ENCODE results near the gene PEPD. TPM values are rescaled to one million over a fixed set of nuclear protein-coding genes. Genes with fewer than 3 reads are reported as not detected.

PEPD gene
- total and polyA plus RNA-seq, 10 of the 15 experiments (the other 5 are each of a cell fraction or from before 2014, with no cell fraction given), result 1.4 to 52.0 (median 20.2) TPM

DNA sequence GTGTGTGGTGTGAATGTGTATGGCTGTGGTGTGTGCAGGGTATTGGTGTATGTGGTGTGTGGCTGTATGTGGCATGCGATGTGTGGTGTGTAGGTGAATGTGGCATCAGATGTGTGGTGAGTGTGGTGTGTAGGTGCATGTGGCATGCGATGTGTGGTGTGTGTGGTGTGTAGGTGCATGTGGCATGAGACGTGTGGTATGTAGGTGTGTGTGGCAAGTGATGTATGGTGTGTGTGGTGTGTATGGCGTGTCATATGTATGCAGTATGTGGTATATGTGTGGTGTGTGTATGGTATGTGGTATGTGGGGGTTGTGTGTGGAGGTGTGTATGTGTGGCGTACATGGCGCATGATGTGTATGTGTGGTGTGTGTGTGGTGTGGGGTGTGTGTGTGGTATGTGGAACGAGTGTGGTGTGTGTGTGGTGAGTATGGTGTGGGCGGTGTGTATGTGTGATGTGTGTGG is 63.4 kb downstream of the PEPD start (continued):
- TF ChIP-seq HSF1 (IDR thresholded peaks at IDR 0.05; ENCODE audit: low read depth, low read length), result no peak
- TF ChIP-seq MTA3 (IDR thresholded peaks at IDR 0.05; ENCODE audit: borderline replicate concordance, low read length), result no peak
- TF ChIP-seq RAD51 (IDR thresholded peaks at IDR 0.05), result no peak
- TF ChIP-seq SP1 (IDR thresholded peaks at IDR 0.05; ENCODE audit: low read depth, low read length), result no peak

DNA sequence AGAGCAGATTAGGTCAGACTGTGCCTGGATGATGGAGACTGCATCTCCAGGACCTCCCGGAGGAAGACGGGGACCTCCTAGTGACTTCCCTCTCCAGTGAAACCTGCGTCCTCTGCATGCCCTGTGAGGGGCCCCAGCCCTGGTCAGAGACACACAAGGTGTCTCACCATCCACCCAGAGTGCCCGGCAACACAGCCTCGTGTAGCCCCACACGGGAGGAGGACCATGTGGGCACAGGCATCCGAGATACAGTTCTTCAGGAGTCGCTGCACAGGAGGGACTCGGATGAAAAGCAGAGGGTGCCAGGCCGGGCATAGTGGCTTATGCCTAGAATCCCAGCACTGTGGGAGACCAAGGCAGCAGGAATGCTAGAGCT is 64.8 kb downstream of the PEPD start:
- FAIRE-seq, result no peak
- no peak for ATAC-seq
- in situ Hi-C loops (cut with MboI) (no loop called here), intact Hi-C loops (cut with micrococcal nuclease; ENCODE audit: unreplicated experiment) (no loop called here)
- ChIA-PET SMC1A (ENCODE audit: uncharacterized antibody, unreplicated experiment) (no interaction called here), RAD21 (ENCODE audit: unreplicated experiment) (no interaction called here), CTCF (no interaction called here), POLR2A (no interaction called here)
- WGBS (ENCODE audit: insufficient coverage, insufficient replicate concordance, low lambda C conversion rate, missing lambda C conversion rate), result 60% methylated on average over 10 of the region's 10 CpGs
- DNase-seq (ENCODE audit: low read depth, low spot score), result no peak
- Histone ChIP-seq H2AFZ (ENCODE audit: control insufficient read depth, low read depth, low read length) (no peak overlapping the region), H3K9ac (ENCODE audit: control insufficient read depth, insufficient read depth, low read length) (no peak overlapping the region), H3K9me3 (replicated peaks; ENCODE audit: control insufficient read depth, insufficient read depth, low read length) (no peaks in the 10 kb centered on the region), H3K79me2 (ENCODE audit: control insufficient read depth, insufficient read depth, low read length) (no peaks in the 10 kb centered on the region), H3K4me1 (ENCODE audit: control insufficient read depth, insufficient read depth, low read length) (no peaks in the 10 kb centered on the region), H4K20me1 (ENCODE audit: control insufficient read depth, insufficient read depth) (no peaks in the 10 kb centered on the region), H3K4me2 (ENCODE audit: control insufficient read depth, insufficient read depth) (no peak overlapping the region), H3K27me3 (replicated peaks in 1 of 2; ENCODE audit: control insufficient read depth in 2 of 2, insufficient read depth in 2 of 2, low read length in 1 of 2) (no peaks in the 10 kb centered on the region), H3K4me3 (no peak overlapping the region), H3K36me3 (ENCODE audit: control insufficient read depth in 2 of 2, insufficient read depth in 2 of 2, low read length in 1 of 2) (no peaks in the 10 kb centered on the region), H3K27ac (ENCODE audit: control insufficient read depth, insufficient read depth) (no peak overlapping the region)
- BruUV-seq (replicated peaks), result no TSS peak
- TF ChIP-seq MYC (IDR thresholded peaks at IDR 0.05; ENCODE audit: insufficient read depth, insufficient read length, insufficient replicate concordance, low read length, severe bottlenecking) (no peak), SREBF2 (IDR thresholded peaks at IDR 0.05; ENCODE audit: low read length) (no peak), MYB (IDR thresholded peaks at IDR 0.05; ENCODE audit: borderline replicate concordance, low read depth, low read length) (no peak), STAT3 (IDR thresholded peaks at IDR 0.05; ENCODE audit: low read depth, low read length) (no peak), YY1 (IDR thresholded peaks at IDR 0.05; ENCODE audit: low read depth, low read length) (no peak), CREB1 (IDR thresholded peaks at IDR 0.05; ENCODE audit: low read depth) (no peak), LARP7 (IDR thresholded peaks at IDR 0.05) (no peak)
- TF ChIP-seq, protein P1, sequence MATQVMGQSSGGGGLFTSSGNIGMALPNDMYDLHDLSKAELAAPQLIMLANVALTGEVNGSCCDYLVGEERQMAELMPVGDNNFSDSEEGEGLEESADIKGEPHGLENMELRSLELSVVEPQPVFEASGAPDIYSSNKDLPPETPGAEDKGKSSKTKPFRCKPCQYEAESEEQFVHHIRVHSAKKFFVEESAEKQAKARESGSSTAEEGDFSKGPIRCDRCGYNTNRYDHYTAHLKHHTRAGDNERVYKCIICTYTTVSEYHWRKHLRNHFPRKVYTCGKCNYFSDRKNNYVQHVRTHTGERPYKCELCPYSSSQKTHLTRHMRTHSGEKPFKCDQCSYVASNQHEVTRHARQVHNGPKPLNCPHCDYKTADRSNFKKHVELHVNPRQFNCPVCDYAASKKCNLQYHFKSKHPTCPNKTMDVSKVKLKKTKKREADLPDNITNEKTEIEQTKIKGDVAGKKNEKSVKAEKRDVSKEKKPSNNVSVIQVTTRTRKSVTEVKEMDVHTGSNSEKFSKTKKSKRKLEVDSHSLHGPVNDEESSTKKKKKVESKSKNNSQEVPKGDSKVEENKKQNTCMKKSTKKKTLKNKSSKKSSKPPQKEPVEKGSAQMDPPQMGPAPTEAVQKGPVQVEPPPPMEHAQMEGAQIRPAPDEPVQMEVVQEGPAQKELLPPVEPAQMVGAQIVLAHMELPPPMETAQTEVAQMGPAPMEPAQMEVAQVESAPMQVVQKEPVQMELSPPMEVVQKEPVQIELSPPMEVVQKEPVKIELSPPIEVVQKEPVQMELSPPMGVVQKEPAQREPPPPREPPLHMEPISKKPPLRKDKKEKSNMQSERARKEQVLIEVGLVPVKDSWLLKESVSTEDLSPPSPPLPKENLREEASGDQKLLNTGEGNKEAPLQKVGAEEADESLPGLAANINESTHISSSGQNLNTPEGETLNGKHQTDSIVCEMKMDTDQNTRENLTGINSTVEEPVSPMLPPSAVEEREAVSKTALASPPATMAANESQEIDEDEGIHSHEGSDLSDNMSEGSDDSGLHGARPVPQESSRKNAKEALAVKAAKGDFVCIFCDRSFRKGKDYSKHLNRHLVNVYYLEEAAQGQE (IDR thresholded peaks at IDR 0.05; ENCODE audit: low read depth, low read length), result no peak
- TF ChIP-seq, protein P2, sequence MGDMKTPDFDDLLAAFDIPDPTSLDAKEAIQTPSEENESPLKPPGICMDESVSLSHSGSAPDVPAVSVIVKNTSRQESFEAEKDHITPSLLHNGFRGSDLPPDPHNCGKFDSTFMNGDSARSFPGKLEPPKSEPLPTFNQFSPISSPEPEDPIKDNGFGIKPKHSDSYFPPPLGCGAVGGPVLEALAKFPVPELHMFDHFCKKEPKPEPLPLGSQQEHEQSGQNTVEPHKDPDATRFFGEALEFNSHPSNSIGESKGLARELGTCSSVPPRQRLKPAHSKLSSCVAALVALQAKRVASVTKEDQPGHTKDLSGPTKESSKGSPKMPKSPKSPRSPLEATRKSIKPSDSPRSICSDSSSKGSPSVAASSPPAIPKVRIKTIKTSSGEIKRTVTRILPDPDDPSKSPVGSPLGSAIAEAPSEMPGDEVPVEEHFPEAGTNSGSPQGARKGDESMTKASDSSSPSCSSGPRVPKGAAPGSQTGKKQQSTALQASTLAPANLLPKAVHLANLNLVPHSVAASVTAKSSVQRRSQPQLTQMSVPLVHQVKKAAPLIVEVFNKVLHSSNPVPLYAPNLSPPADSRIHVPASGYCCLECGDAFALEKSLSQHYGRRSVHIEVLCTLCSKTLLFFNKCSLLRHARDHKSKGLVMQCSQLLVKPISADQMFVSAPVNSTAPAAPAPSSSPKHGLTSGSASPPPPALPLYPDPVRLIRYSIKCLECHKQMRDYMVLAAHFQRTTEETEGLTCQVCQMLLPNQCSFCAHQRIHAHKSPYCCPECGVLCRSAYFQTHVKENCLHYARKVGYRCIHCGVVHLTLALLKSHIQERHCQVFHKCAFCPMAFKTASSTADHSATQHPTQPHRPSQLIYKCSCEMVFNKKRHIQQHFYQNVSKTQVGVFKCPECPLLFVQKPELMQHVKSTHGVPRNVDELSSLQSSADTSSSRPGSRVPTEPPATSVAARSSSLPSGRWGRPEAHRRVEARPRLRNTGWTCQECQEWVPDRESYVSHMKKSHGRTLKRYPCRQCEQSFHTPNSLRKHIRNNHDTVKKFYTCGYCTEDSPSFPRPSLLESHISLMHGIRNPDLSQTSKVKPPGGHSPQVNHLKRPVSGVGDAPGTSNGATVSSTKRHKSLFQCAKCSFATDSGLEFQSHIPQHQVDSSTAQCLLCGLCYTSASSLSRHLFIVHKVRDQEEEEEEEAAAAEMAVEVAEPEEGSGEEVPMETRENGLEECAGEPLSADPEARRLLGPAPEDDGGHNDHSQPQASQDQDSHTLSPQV (IDR thresholded peaks at IDR 0.05), result no peak
